Measurements from ENCODE around the gene TECPR1. TPM values are rescaled to one million over a fixed set of nuclear protein-coding genes. Genes with fewer than 3 reads are reported as not detected.
A peak's percentile ranks its signal among the peaks of the same experiment; 100 is the strongest.

The TECPR1 gene
- total RNA-seq, 2 donors from 2014 or later: 19.7 to 28.3 TPM

DNA sequence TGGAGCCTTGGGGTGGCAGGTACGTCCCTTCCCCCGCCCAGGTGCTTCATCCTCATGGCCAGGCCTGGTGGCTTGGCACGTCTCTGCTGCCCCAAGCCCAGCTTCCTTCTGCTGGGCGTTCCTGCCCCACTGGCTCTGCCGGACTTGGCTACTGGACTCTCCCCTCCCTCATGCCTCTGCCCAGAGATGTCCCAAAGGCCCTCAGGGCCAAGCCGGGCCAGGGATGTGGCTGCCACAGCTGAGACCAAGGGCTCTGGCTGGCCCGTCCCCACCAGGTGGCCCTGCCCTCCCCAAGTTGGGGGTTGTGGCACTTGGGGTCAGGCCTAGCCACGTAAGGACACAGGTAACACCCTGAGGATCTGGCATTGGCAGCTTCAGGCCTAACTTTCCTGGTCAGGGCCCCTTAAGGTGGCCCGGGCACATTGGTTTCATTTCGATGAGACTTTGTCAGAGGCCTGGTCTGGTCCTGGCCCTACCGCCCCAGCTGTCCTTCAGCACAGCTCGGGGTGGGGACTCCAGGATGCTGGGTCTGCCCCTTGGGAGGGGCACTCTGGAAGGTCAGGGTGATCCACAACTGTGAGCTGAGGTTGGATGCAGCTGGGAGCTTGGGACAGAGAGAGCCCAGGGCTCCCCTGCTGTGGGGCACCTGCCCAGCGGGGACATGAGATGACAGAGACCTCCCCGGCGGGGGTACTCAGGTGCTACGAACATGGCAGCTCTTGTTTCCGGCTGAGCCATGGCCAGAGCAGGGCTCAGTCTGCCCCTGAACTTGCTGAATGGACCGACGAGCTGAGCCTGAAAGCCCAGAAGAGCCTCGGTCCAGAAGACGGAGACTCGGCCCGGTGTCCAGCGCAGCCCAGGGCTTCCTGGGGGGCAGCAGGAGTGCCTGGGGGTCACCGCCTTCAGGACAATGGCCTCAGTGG is 37.9 kb downstream of the TECPR1 start:
- intact Hi-C loops (cut with DNase I): no loop called here
- Histone ChIP-seq H3K4me1 (peaks cover 56% of the 10 kb centered on the region), H3K4me3 (peak overlapping the region; percentile 27 to 78), H3K9me3 (no peaks in the 10 kb centered on the region), H3K27me3 (no peaks in the 10 kb centered on the region), H3K36me3 (replicated peaks in 1 of 2; ENCODE audit: insufficient read depth in 1 of 2, low read depth in 2 of 2) (no peaks in the 10 kb centered on the region), H3K27ac (peak overlapping the region; percentile 87 to 98 (median 96))
- WGBS, 2 donors: 23 to 50% methylated on average over 10 to 25 of the region's 25 CpGs
- TF ChIP-seq CTCF (IDR thresholded peaks at IDR 0.05) (peak in 1 of 7 experiments; percentile 15), POLR2A (IDR thresholded peaks at IDR 0.05) (peak; percentile 59 to 80 (median 75))
- ATAC-seq: peak; percentile 10
- peak; percentile 78 to 88 (median 82) for DNase-seq

DNA sequence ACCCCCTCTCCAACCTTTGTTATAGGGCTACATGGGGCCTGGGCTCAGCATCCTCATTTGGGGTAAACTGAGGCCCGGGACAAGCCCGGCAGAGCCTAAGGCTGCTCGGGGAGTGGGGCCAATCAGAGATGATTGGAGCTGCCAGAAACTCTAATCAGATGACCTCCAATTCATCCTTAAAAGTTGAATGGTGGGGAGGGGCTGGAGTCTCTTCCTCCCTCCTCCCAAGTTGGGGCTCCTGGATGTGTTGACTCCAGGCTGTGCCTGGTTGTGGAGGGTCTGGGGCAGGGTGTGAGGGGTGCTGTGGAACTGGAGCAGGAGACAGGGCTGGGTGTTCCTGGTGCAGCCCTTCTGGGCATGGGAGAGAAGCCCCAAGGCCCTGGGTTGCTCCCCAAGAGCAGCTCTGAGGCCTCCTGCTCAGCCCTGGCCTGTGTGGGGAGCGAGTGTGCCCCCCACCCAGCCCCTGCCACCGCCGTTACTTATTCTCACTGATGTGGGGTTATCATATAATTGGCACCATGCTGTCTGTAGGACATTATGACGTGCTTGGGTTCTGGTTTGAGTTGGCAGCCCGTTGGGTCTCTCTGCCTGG is 38.6 kb downstream of the TECPR1 start:
- H3K27ac ChIP-seq: peak overlapping the region; percentile 87 to 98 (median 96)
- ATAC-seq (no peak), DNase-seq (no peak)
- H3K27me3 ChIP-seq: no peaks in the 10 kb centered on the region
- 43 to 64% methylated on average over 6 to 8 of the region's 8 CpGs for WGBS, 2 donors
- peaks cover 50% of the 10 kb centered on the region for H3K4me1 ChIP-seq
- TF ChIP-seq CTCF (IDR thresholded peaks at IDR 0.05) (no peak), POLR2A (IDR thresholded peaks at IDR 0.05) (no peak)
- H3K36me3 ChIP-seq (replicated peaks in 1 of 2; ENCODE audit: insufficient read depth in 1 of 2, low read depth in 2 of 2): no peaks in the 10 kb centered on the region
- H3K4me3 ChIP-seq: peak overlapping the region; percentile 27 to 78
- H3K9me3 ChIP-seq: no peaks in the 10 kb centered on the region
- intact Hi-C loops (cut with DNase I): no loop called here

GRCh38 chr7:98212532-98213041 is 39.4 kb downstream of the TECPR1 start:
- peak in 3 of 4 donors; percentile 32 to 44 (median 38) for DNase-seq
- no peak for TF ChIP-seq POLR2A (IDR thresholded peaks at IDR 0.05)
- TF ChIP-seq CTCF (IDR thresholded peaks at IDR 0.05): no peak
- peaks cover 42% of the 10 kb centered on the region for H3K4me1 ChIP-seq
- peak overlapping the region; percentile 87 to 98 (median 96) for H3K27ac ChIP-seq
- intact Hi-C loops (cut with DNase I): no loop called here
- 42 to 56% methylated on average over 6 to 30 of the region's 30 CpGs for whole genome bisulfite sequencing, 2 donors
- no peaks in the 10 kb centered on the region for H3K36me3 ChIP-seq (replicated peaks in 1 of 2; ENCODE audit: insufficient read depth in 1 of 2, low read depth in 2 of 2)
- H3K27me3 ChIP-seq: no peaks in the 10 kb centered on the region
- no peaks in the 10 kb centered on the region for H3K9me3 ChIP-seq
- no peak for ATAC-seq
- H3K4me3 ChIP-seq: peak overlapping the region; percentile 25 to 78

DNA sequence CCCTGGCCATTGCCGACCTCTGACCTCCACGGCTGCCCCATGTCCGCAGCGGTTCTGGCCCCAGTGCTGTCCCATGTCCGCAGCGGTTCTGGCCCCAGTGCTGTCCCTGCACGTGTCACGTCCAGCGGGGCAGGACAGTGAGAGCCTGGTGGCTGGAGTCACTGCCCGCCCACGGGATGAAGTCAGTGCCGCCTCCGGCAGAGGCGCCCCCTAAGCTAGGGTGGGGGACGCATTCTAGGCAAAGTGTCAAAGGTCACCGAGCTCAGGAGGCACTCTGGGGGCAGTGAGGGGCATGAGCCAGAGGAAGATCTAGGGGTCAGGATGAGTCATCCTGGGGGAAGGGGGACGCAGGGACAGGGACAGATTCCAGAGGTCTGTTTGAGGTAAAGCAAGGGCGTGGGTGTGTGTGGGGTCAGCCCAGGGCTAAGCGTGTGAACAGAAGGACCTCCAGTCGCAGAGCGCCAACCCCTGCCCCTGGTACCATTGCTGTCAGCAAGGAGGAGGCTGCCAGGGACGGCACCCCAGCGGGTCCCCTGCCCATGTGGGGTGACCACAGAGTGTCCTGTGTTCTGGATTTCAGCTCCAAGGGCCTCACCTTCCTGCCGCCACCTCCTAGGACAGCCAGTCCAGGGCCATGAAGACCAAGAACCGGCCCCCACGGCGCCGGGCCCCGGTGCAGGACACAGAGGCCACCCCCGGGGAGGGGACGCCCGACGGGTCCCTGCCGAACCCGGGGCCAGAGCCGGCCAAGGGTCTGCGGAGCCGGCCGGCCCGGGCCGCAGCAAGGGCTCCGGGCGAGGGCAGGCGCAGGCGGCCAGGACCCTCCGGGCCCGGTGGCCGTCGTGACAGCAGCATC is 40.1 kb downstream of the TECPR1 start:
- TF ChIP-seq CTCF (IDR thresholded peaks at IDR 0.05): no peak
- TF ChIP-seq POLR2A (IDR thresholded peaks at IDR 0.05): peak in 2 of 3 donors; percentile 58 to 70
- DNase-seq (peak; percentile 58 to 61 (median 60)), ATAC-seq (peak; percentile 4)
- Histone ChIP-seq H3K36me3 (replicated peaks in 1 of 2; ENCODE audit: insufficient read depth in 1 of 2, low read depth in 2 of 2) (peaks cover 0 to 2% of the 10 kb centered on the region in 2 donors), H3K27me3 (no peaks in the 10 kb centered on the region), H3K9me3 (no peaks in the 10 kb centered on the region), H3K4me3 (peak overlapping the region; percentile 25 to 78), H3K4me1 (peaks cover 35% of the 10 kb centered on the region), H3K27ac (peak overlapping the region; percentile 87 to 98 (median 96))
- intact Hi-C loops (cut with DNase I): no loop called here
- 6 to 39% methylated on average over 7 to 49 of the region's 49 CpGs for WGBS, 2 donors
